Thoracic aorta (tissue), 2 donors: ENCODE data around the gene TCEAL4. TPM values are rescaled to one million over a fixed set of nuclear protein-coding genes. Genes with fewer than 3 reads are reported as not detected.

Experiments
- ATAC-seq: fragments of 150-250 bp; one replicate; pipeline ENCODE4 v1.8.0; 2017; ENCODE audit warnings: low read depth; ENCODE audit not compliant: insufficient number of reproducible peaks, low FRiP score
- DNase-seq: peaks from one replicate; pipeline ENCODE4 v3.0.0-alpha.2; 2020; ENCODE audit warnings: low spot score
- H3K27ac ChIP-seq, 2 donors: fragments of 200-600 bp; sonication (generic); 1 replicate in 1 of 2; 2 replicates in 1 of 2; pipeline ENCODE4 v1.5.1; 2016; ENCODE audit warnings: mild to moderate bottlenecking in 2 of 2, moderate library complexity in 2 of 2
- H3K27me3 ChIP-seq: fragments of 200-600 bp; sonication (generic); replicated peaks from 2 replicates; pipeline ENCODE4 v1.6.0; 2016; ENCODE audit warnings: mild to moderate bottlenecking; ENCODE audit not compliant: insufficient read depth
- H3K36me3 ChIP-seq: fragments of 200-600 bp; sonication (generic); one replicate; pipeline ENCODE4 v1.5.1; 2016
- H3K4me1 ChIP-seq, 2 donors: fragments of 200-600 bp; sonication (generic); 1 replicate in 1 of 2; 2 replicates in 1 of 2; pipeline versions ENCODE4 v1.5.1 to v1.6.0; 2016; ENCODE audit warnings: low read depth in 2 of 2, mild to moderate bottlenecking in 1 of 2; ENCODE audit not compliant: control insufficient read depth in 1 of 2
- H3K4me3 ChIP-seq: fragments of 200-600 bp; sonication (generic); 2 replicates; pipeline ENCODE4 v1.5.1; 2016; ENCODE audit warnings: mild to moderate bottlenecking
- H3K9me3 ChIP-seq: fragments of 200-600 bp; sonication (generic); 2 replicates; pipeline ENCODE4 v1.5.1; 2016
- total RNA-seq, 2 donors: library from RNA; depleted of rRNA; stranded (reverse); fragments of >200 nt; gene quantifications; one replicate each; pipeline versions ENCODE4 v1.1.0 to v1.2.3, GENCODE V29; 2016
- TF ChIP-seq, protein P1 (sequence below): fragments of 200-600 bp; sonication (generic); IDR thresholded peaks from one replicate; pipeline ENCODE4 v1.5.1; 2019; ENCODE audit warnings: antibody characterized with exemption

TCEAL4 gene
- 100 to 1,000 TPM; 334 to 386 TPM for total RNA-seq

DNA sequence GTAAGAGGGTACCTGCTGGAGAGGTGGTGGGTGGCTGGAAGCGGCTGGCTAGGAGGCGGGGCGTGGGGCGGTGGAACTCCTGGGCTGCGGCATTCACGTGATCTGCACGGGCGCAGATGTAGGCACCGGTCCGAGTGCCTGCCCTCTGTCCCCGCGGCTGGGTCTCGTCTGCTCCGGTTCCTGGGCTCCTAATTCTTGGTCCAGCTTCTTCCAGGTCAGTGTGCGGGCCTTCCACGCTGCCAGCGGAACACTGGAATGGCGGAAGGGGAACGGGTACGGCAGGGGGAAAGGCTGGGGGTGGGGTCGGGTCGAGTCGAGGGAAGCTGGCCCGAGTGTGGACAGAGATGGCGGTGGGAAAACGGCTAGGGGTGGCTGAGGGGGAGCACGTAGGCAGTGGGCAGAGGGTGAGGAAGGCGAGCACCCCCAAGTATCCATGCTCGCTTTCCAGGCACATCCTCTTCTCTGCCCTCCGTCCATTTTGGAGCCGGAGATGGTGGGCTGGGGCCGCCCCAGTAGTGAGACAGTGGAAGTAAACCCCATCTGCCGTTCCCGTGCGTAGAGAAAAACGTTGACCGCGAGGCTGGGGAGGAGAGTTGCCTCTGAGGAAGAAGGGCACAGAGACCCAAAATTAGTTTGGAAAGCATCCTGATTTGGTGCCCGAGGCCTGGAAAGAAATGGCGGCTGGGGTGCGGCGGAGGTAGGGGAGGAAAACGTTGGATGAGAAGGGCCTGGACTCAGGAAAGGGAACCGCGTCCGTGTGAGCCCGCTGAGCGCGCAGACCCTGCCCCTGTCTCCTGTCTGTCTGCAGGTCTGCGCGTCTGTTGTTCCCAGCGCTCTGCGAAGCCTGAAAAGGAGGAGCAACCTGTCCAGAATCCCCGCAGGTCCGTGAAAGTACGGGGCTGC lies at the start of gene TCEAL4:
Gene TCEAL4, plus strand, starts transcription at position 105 of the 903 bp plus-strand sequence. CDS start 1,161 bp downstream, outside the sequence.
- Histone ChIP-seq H3K36me3 (peaks cover 8% of the 10 kb centered on the region), H3K27ac (peak within 1 kb of the TSS; percentile 85 to 92), H3K4me1 (peaks cover 3 to 5% of the 10 kb centered on the region in 2 donors), H3K27me3 (no peaks in the 10 kb centered on the region), H3K4me3 (peak within 1 kb of the TSS; percentile 81), H3K9me3 (no peaks in the 10 kb centered on the region)
- ATAC-seq (peak; percentile 50), DNase-seq (no peak)
- TF ChIP-seq, protein P1, sequence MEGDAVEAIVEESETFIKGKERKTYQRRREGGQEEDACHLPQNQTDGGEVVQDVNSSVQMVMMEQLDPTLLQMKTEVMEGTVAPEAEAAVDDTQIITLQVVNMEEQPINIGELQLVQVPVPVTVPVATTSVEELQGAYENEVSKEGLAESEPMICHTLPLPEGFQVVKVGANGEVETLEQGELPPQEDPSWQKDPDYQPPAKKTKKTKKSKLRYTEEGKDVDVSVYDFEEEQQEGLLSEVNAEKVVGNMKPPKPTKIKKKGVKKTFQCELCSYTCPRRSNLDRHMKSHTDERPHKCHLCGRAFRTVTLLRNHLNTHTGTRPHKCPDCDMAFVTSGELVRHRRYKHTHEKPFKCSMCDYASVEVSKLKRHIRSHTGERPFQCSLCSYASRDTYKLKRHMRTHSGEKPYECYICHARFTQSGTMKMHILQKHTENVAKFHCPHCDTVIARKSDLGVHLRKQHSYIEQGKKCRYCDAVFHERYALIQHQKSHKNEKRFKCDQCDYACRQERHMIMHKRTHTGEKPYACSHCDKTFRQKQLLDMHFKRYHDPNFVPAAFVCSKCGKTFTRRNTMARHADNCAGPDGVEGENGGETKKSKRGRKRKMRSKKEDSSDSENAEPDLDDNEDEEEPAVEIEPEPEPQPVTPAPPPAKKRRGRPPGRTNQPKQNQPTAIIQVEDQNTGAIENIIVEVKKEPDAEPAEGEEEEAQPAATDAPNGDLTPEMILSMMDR, result no peak

DNA sequence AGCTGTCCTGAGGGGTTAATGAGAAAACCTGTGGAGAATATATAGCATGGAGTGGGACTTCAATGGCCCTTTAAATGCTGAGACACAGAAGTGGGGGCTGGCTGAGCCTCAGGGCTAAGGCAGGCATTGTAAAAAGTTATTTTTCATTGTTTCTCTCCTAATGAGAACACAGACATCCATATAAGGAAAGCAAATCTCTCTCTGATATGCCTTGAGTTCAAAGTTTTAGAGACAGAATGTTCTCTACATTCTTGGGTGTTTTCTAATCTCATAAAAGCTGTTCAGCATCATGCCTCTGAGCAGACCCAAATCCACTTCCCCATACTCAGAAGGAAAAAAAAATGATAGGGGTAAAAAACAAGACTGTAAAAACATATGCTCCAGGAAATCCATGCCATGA lies 49.2 kb upstream of the TCEAL4 start:
- no peaks in the 10 kb centered on the region for H3K9me3 ChIP-seq
- DNase-seq, result no peak
- no peaks in the 10 kb centered on the region for H3K27me3 ChIP-seq
- peak; percentile 37 for ATAC-seq
- H3K4me3 ChIP-seq, result no peak overlapping the region
- TF ChIP-seq, protein P1, result no peak
- H3K36me3 ChIP-seq, result no peaks in the 10 kb centered on the region
- H3K4me1 ChIP-seq, result peaks cover 24 to 67% of the 10 kb centered on the region in 2 donors
- H3K27ac ChIP-seq, result peak overlapping the region; percentile 93 to 96

DNA sequence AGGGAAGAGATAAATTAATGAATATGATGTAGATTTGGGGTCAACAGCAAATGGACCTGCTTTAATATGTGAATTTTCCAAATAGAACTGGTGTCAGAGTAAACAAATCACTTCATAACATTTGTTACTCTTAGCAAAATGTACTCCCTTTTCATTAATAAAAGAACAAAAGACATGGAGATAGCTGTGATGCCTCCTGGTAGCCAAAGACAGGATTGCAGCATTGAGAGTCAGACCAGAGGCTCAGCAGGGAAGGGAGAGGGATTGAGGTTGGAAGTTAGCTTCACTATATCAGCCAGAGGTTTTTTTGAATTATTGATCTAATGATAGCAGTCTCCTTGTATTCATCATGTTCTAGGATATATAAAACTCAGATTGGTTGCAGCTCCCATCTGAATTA lies 48.6 kb upstream of the TCEAL4 start:
- H3K27me3 ChIP-seq, result no peaks in the 10 kb centered on the region
- H3K27ac ChIP-seq, result peak overlapping the region; percentile 93 to 96
- H3K4me1 ChIP-seq, result peaks cover 24 to 67% of the 10 kb centered on the region in 2 donors
- H3K36me3 ChIP-seq, result no peaks in the 10 kb centered on the region
- ATAC-seq, result no peak
- no peak overlapping the region for H3K4me3 ChIP-seq
- no peak for DNase-seq
- H3K9me3 ChIP-seq, result no peaks in the 10 kb centered on the region
- TF ChIP-seq, protein P1, result no peak

DNA sequence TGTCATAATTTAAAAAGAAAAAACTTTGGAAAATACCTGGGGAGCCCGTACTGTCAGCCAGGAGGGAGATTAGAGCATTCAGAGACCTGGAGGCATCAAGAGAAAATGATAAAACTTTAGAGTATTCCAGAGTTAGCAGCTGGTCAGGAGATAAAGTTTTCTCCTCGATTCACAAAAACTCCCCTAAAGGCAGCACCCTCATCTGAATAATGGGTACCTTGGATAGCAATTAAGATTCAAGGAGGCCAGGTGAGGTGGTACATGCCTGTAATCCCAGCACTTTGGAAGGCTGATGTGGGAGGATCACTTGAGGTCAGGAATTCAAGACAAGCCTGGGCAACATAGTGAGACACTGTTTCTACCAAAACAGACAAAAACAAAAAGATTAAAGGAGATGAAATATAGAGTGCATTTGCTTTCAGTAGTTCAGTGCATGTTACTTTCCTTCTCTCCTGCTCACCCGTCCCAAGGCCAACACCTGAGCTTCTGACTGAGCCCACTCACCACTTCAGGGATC lies 47.4 kb upstream of the TCEAL4 start:
- Histone ChIP-seq H3K36me3 (no peaks in the 10 kb centered on the region), H3K27me3 (no peaks in the 10 kb centered on the region), H3K9me3 (no peaks in the 10 kb centered on the region), H3K27ac (peak overlapping the region; percentile 93 to 96), H3K4me1 (peaks cover 24 to 67% of the 10 kb centered on the region in 2 donors), H3K4me3 (no peak overlapping the region)
- TF ChIP-seq, protein P1, result no peak
- ATAC-seq (no peak), DNase-seq (no peak)

DNA sequence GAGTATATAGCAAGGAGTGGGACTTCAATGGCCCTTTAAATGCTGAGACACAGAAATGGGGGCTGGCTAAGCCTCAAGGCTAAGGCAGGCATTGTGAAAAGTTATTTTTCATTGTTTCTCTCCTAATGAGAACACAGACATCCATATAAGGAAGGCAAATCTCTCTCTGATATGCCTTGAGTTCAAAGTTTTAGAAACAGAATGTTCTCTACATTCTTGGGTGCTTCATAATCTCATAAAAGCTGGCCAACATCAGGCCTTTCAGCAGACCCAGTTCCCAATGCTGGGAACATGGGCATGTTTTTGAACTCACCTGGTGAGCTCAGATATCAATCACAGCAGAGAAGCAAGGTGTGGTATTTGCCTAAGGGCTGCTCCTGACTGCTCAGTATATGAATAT lies 46.6 kb upstream of the TCEAL4 start:
- ATAC-seq, result peak; percentile 47
- H3K4me1 ChIP-seq, result peaks cover 24 to 65% of the 10 kb centered on the region in 2 donors
- TF ChIP-seq, protein P1, result no peak

More for the DNA sequence above, 46.6 kb upstream of the TCEAL4 start:
- H3K9me3 ChIP-seq, result no peaks in the 10 kb centered on the region
- no peaks in the 10 kb centered on the region for H3K36me3 ChIP-seq
- H3K27me3 ChIP-seq, result no peaks in the 10 kb centered on the region
- H3K4me3 ChIP-seq, result no peak overlapping the region
- DNase-seq, result no peak
- peak overlapping the region; percentile 93 to 96 for H3K27ac ChIP-seq
